Endothelial cell of umbilical vein (primary cell): ENCODE data around the gene EIF3D. TPM values are rescaled to one million over a fixed set of nuclear protein-coding genes. Genes with fewer than 3 reads are reported as not detected.

Experiments
- BruUV-seq: library from RNA; stranded (reverse); fragments of 400-500 nt; replicated peaks from 2 replicates; lab custom pipeline; 2021; lab: Mats Ljungman, UMichigan
- CTCF ChIA-PET: fragments of 300-600, 350-600 bp; sonication (Branson Sonifier 250); formaldehyde crosslinking; loops from one replicate; lab custom pipeline; 2021; ENCODE audit warnings: antibody characterized with exemption, inconsistent platforms; lab: Charles Lee
- POLR2A ChIA-PET: fragments of 300-600, 350-600 bp; sonication (Branson Sonifier 250); formaldehyde crosslinking; loops from one replicate; lab custom pipeline; 2021; ENCODE audit warnings: antibody characterized with exemption, inconsistent platforms; lab: Charles Lee
- DNase-seq: peaks from one replicate; pipeline ENCODE4 v3.0.0-alpha.2; 2011; ENCODE audit warnings: low read depth, low spot score
- FAIRE-seq: peaks from 2 replicates; lab custom pipeline; 2011; peaks lifted over from hg19 to GRCh38; lab: Jason Lieb, UNC
- H2AFZ ChIP-seq: 2 replicates; pipeline ENCODE4 v1.6.0; 2012; ENCODE audit warnings: low read depth, low read length, control low read depth, inconsistent platforms
- H3K27ac ChIP-seq: 2 replicates; pipeline ENCODE4 v1.5.1; 2011; ENCODE audit warnings: low read depth, mild to moderate bottlenecking, control low read depth, low read length, moderate library complexity; ENCODE audit not compliant: insufficient read depth
- H3K27me3 ChIP-seq, 2 experiments: 2 replicates each; pipeline versions ENCODE4 v1.6.0 to v1.6.1; 2011; ENCODE audit warnings: low read length in 2 of 2, mixed read lengths in 1 of 2; ENCODE audit not compliant: control insufficient read depth in 2 of 2, insufficient read depth in 2 of 2
- H3K36me3 ChIP-seq, 2 experiments: 2 replicates in 1 of 2; 3 replicates in 1 of 2; pipeline ENCODE4 v1.5.1; 2011; ENCODE audit warnings: low read length in 2 of 2, mild to moderate bottlenecking in 1 of 2, moderate library complexity in 1 of 2; ENCODE audit not compliant: control insufficient read depth in 2 of 2, insufficient read depth in 2 of 2; ENCODE audit errors: extremely low read depth in 1 of 2
- H3K4me1 ChIP-seq: 3 replicates; pipeline ENCODE4 v1.5.1; 2011; ENCODE audit warnings: mild to moderate bottlenecking, low read length; ENCODE audit not compliant: control insufficient read depth, insufficient read depth; ENCODE audit errors: extremely low read depth
- H3K4me2 ChIP-seq: 2 replicates; pipeline ENCODE4 v1.6.1; 2011; ENCODE audit warnings: low read length, control low read depth, mixed read lengths; ENCODE audit not compliant: insufficient read depth
- H3K4me3 ChIP-seq, 3 experiments: fragments of 200-600 bp in 1 of 3; sonication (generic), shearing (Covaris generic) in 1 of 3; replicated peaks in 1 of 3; 2 replicates each; pipeline ENCODE4 v1.5.1; 2011 to 2016; ENCODE audit warnings: control low read depth in 3 of 3, low read length in 3 of 3, mild to moderate bottlenecking in 2 of 3, inconsistent platforms in 1 of 3, low read depth in 1 of 3, moderate library complexity in 1 of 3; ENCODE audit not compliant: insufficient read depth in 1 of 3
- H3K79me2 ChIP-seq: 2 replicates; pipeline ENCODE4 v1.6.0; 2012; ENCODE audit warnings: low read length, inconsistent platforms; ENCODE audit not compliant: control insufficient read depth, insufficient read depth
- H3K9ac ChIP-seq: replicated peaks from 2 replicates; pipeline ENCODE3; 2011; ENCODE audit warnings: low read length, control low read depth; ENCODE audit not compliant: insufficient read depth; ENCODE audit errors: extremely low read depth
- H3K9me1 ChIP-seq: replicated peaks from 3 replicates; pipeline ENCODE4 v1.6.0; 2011; ENCODE audit warnings: mild to moderate bottlenecking, low read length; ENCODE audit not compliant: control insufficient read depth, insufficient read depth; ENCODE audit errors: extremely low read depth
- H3K9me3 ChIP-seq: replicated peaks from 2 replicates; pipeline ENCODE4 v1.5.1; 2012; ENCODE audit warnings: low read length, inconsistent platforms; ENCODE audit not compliant: control insufficient read depth, insufficient read depth
- H4K20me1 ChIP-seq: replicated peaks from 2 replicates; pipeline ENCODE3; 2011; ENCODE audit warnings: mild to moderate bottlenecking, low read length; ENCODE audit not compliant: control insufficient read depth, insufficient read depth; ENCODE audit errors: extremely low read depth
- CTCF ChIP-seq, 2 donors: IDR thresholded peaks; 1 replicate in 1 of 2; 2 replicates in 1 of 2; pipeline ENCODE4 v1.5.1; 2011; ENCODE audit warnings: low read length in 2 of 2, mild to moderate bottlenecking in 2 of 2, moderate library complexity in 2 of 2, control low read depth in 1 of 2, inconsistent platforms in 1 of 2, low read depth in 1 of 2; ENCODE audit not compliant: insufficient read depth in 1 of 2; ENCODE audit errors: extremely low read depth in 1 of 2
- EZH2 ChIP-seq: IDR thresholded peaks from 2 replicates; pipeline ENCODE4 v1.6.1; 2012; ENCODE audit warnings: borderline replicate concordance, low read depth, mild to moderate bottlenecking, moderate library complexity, low read length, inconsistent platforms; ENCODE audit not compliant: severe bottlenecking
- GATA2 ChIP-seq: IDR thresholded peaks from 2 replicates; pipeline ENCODE4 v1.7.0; 2011; ENCODE audit warnings: low read depth, mild to moderate bottlenecking, moderate library complexity, mixed read lengths, low read length; ENCODE audit not compliant: insufficient read length, insufficient read depth
- JUN ChIP-seq: IDR thresholded peaks from 2 replicates; pipeline ENCODE4 v1.6.1; 2011; ENCODE audit warnings: borderline replicate concordance, low read depth; ENCODE audit not compliant: insufficient read length, insufficient read depth
- MYC ChIP-seq: IDR thresholded peaks from one replicate; pipeline ENCODE4 v1.6.1; 2011; ENCODE audit warnings: mild to moderate bottlenecking, low read depth, low read length
- POLR2A ChIP-seq: IDR thresholded peaks from 2 replicates; pipeline ENCODE4 v1.6.1; 2012; ENCODE audit warnings: low read depth, mild to moderate bottlenecking, control low read depth, low read length
- POLR2AphosphoS5 ChIP-seq: IDR thresholded peaks from 2 replicates; pipeline ENCODE4 v1.6.1; 2012; ENCODE audit warnings: low read depth, mild to moderate bottlenecking, control low read depth, low read length, moderate library complexity; ENCODE audit not compliant: insufficient read depth
- dilution Hi-C: fragments of 300-500 bp; cut with MboI; formaldehyde crosslinking; loops from one replicate; pipeline ENCODE4 v1.15.0; 2019; ENCODE audit warnings: low sequenced_read_pairs; ENCODE audit not compliant: extremely low pct_ligation_motif_present
- intact Hi-C: fragments of 100-400 bp; cut with micrococcal nuclease; formaldehyde crosslinking; loops from one replicate; pipeline ENCODE4 v1.10.0; 2022
- polyA plus RNA-seq, 4 experiments: library from polyadenylated mRNA; depleted of rRNA in 3 of 4; stranded (reverse) in 3 of 4; unstranded in 1 of 4; fragments of >200 nt; gene quantifications; 2 replicates each; pipeline versions ENCODE4 v1.2.1 to v1.2.3, GENCODE V29; 2011 to 2012; ENCODE audit warnings: missing spikeins in 1 of 4
- total RNA-seq: library from RNA; stranded (reverse); gene quantifications from 2 replicates; pipeline ENCODE4 v1.2.3, GENCODE V29; 2021

Gene EIF3D
- total and polyA plus RNA-seq, 2 donors (not counting 3 experiments of a cell fraction or from before 2014, with no cell fraction given) = 201 to 413 TPM

GRCh38 chr22:36578619-36579018 is 49.7 kb upstream of the EIF3D start:
- ChIA-PET CTCF (no interaction called here), POLR2A (no interaction called here)
- no peaks in the 10 kb centered on the region for H3K27me3 ChIP-seq
- H3K9me3 ChIP-seq = no peaks in the 10 kb centered on the region
- TF ChIP-seq CTCF (IDR thresholded peaks at IDR 0.05; ENCODE audit: extremely low read depth in 1 of 2, insufficient read depth in 1 of 2, low read depth in 1 of 2, low read length in 2 of 2) (no peak), EZH2 (no peak), POLR2AphosphoS5 (no peak)
- no peak overlapping the region for H3K4me3 ChIP-seq
- no peak overlapping the region for H2AFZ ChIP-seq
- no peak overlapping the region for H3K27ac ChIP-seq
- no peaks in the 10 kb centered on the region for H3K36me3 ChIP-seq
- no peak for FAIRE-seq
- DNase-seq = no peak
- dilution Hi-C loops (no loop called here), intact Hi-C loops (no loop called here)
- H4K20me1 ChIP-seq = no peaks in the 10 kb centered on the region
- BruUV-seq = no TSS peak
- no peak overlapping the region for H3K4me2 ChIP-seq
- H3K9ac ChIP-seq = no peak overlapping the region
- no peaks in the 10 kb centered on the region for H3K79me2 ChIP-seq
- H3K4me1 ChIP-seq = no peaks in the 10 kb centered on the region
- no peaks in the 10 kb centered on the region for H3K9me1 ChIP-seq

- TF ChIP-seq JUN (no peak), MYC (no peak), EZH2 (no peak), GATA2 (no peak), POLR2A (no peak), CTCF (IDR thresholded peaks at IDR 0.05; ENCODE audit: extremely low read depth in 1 of 2, insufficient read depth in 1 of 2, low read depth in 1 of 2, low read length in 2 of 2) (no peak)
- ChIA-PET CTCF (no interaction called here), POLR2A (no interaction called here)
- no peak overlapping the region for H3K9ac ChIP-seq
- intact Hi-C loops (no loop called here), dilution Hi-C loops (no loop called here)
- H3K36me3 ChIP-seq = no peaks in the 10 kb centered on the region
- H3K79me2 ChIP-seq = no peaks in the 10 kb centered on the region
- H3K27ac ChIP-seq = no peak overlapping the region
- H3K4me1 ChIP-seq = no peaks in the 10 kb centered on the region
- no peak overlapping the region for H3K4me2 ChIP-seq
- no peak for FAIRE-seq
- H2AFZ ChIP-seq = no peak overlapping the region
- no peaks in the 10 kb centered on the region for H3K27me3 ChIP-seq
- no peaks in the 10 kb centered on the region for H3K9me3 ChIP-seq
- no peaks in the 10 kb centered on the region for H4K20me1 ChIP-seq
- no TSS peak for BruUV-seq
- H3K4me3 ChIP-seq = no peak overlapping the region
- H3K9me1 ChIP-seq = no peaks in the 10 kb centered on the region
- no peak for DNase-seq
Observed at GRCh38 chr22:36577019-36577418, 48.1 kb upstream of the EIF3D start.
